HL-60/S4 (cell line): ENCODE measurements around the gene FARS2.
"Not testable (repeated sequence)": the region's sequence is repeated elsewhere in the genome, so short reads cannot be mapped to it uniquely, and the experiment has no call there.

Experiments used
- in situ Hi-C: fragments of 300-500 bp; cut with MboI; formaldehyde crosslinking; loops from 2 replicates; pipeline ENCODE4 v1.14.3; 2022; ENCODE audit warnings: low sequenced_read_pairs

Gene FARS2

GRCh38 chr6:5765141-5765760 lies 503.9 kb downstream of the FARS2 start:
- in situ Hi-C loops, result no loop called here

GRCh38 chr6:5766260-5766659 lies 504.9 kb downstream of the FARS2 start:
- in situ Hi-C loops, result no loop called here

GRCh38 chr6:5767471-5767870 lies 506.2 kb downstream of the FARS2 start:
- in situ Hi-C loops, result no loop called here

GRCh38 chr6:5771211-5771610 lies 509.9 kb downstream of the FARS2 start:
- in situ Hi-C loops, result no loop called here

- in situ Hi-C loops, result no loop called here
Measured at GRCh38 chr6:5771759-5772390, 510.6 kb downstream of the FARS2 start.

- in situ Hi-C loops, result no loop called here
Measured at GRCh38 chr6:5772408-5773120, 511.3 kb downstream of the FARS2 start.

- in situ Hi-C loops, result no loop called here
Measured at GRCh38 chr6:5776104-5776503, 514.8 kb downstream of the FARS2 start.

GRCh38 chr6:5776706-5777390 lies 515.5 kb downstream of the FARS2 start:
- in situ Hi-C loops, result no loop called here

GRCh38 chr6:5778317-5778857 lies 517.1 kb downstream of the FARS2 start:
- in situ Hi-C loops, result no loop called here

- in situ Hi-C loops, result no loop called here
Measured at GRCh38 chr6:5778906-5779305, 517.6 kb downstream of the FARS2 start.

- in situ Hi-C loops, result no loop called here
Measured at GRCh38 chr6:5781019-5781418, 519.7 kb downstream of the FARS2 start.

- in situ Hi-C loops, result no loop called here
Measured at GRCh38 chr6:5781966-5782556, 520.7 kb downstream of the FARS2 start.

- in situ Hi-C loops, result no loop called here
Measured at GRCh38 chr6:5782783-5783547, 521.7 kb downstream of the FARS2 start.

- in situ Hi-C loops, result no loop called here
Measured at GRCh38 chr6:5783584-5784089, 522.3 kb downstream of the FARS2 start.

- in situ Hi-C loops, result no loop called here
Measured at GRCh38 chr6:5785249-5785648, 523.9 kb downstream of the FARS2 start.

GRCh38 chr6:5786321-5786968 lies 525.1 kb downstream of the FARS2 start:
- in situ Hi-C loops, result no loop called here

GRCh38 chr6:5786969-5787720 lies 525.8 kb downstream of the FARS2 start:
- in situ Hi-C loops, result no loop called here

- in situ Hi-C loops, result not testable (repeated sequence)
Measured at GRCh38 chr6:5789426-5789825, 528.1 kb downstream of the FARS2 start.

GRCh38 chr6:5796555-5796954 lies 535.2 kb downstream of the FARS2 start:
- in situ Hi-C loops, result not testable (repeated sequence)
